T follicular helper cell (primary cell): ENCODE measurements around the gene MYO1D.
"Not testable (repeated sequence)": the region's sequence is repeated elsewhere in the genome, so short reads cannot be mapped to it uniquely, and the experiment has no call there.

ENCODE experiments used
- DNase-seq: peaks from one replicate; pipeline ENCODE4 v3.0.0-alpha.2; 2020; ENCODE audit warnings: low read depth
- total RNA-seq, 2 experiments: gene quantifications; one replicate each; lab custom pipeline; 2026; lab: John Stamatoyannopoulos, UW

The MYO1D gene
- total RNA-seq: 29.0 to 44.6 reads per million in 2 experiments

DNA sequence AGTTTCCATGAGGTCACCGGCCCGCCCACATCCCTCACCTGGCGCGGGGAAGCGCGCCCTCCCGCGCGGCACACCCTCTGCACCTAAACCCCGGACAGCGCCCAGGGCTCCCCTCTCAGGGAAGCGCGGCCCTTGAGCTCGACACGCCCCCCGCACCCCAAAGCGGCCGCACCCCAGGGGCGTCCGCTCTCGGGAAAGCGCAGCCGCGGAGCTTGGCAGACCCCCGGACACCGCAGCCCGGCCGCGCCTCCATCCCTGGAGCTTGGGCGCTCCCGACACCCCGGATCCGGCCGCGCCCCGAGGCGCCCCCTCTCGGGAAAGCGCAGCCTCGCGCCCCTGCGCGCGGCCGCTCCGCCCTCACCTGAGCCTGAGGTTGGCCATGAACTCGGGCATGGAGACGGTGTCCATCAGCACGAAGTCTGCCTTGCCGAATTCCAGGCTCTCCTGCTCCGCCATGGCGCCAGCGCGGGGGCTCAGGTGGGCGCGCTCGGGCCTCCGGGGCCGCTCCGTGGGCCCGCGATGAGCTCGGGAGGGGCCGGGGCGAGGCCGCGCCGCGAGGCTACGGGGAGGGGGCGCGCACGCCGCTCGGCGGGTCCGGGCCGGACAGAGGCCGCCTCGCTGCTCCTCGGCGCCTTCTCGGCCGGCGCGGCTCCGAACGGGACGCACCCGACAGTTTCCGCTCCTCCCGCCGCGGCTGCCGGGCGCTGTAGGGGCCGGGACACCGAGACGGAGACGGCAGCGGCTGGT lies at the start of gene MYO1D:
Gene MYO1D, minus strand, starts transcription at position 708 of the 747 bp plus-strand sequence. Its CDS starts 252 bp downstream, at position 456.
- DNase-seq: peak; percentile 59

DNA sequence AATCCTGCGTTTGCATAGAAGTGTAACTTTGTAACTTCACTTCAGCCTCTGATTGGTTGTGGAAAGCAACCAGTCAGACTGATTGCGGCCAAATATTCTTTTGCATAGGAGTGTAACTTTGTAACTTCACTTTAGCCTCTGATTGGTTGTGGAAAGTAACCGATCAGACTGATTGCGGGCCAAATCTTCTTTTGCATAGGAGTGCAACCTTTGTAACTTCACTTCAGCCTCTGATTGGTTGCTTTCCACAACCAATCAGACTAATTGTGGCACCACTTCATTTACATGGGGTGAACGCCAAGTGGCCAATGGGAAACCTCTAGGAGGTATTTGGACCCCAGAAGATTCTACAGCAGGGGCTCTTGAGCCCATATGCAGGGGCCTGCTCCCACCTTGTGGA lies 49.3 kb upstream of the MYO1D start:
- no peak for DNase-seq

DNA sequence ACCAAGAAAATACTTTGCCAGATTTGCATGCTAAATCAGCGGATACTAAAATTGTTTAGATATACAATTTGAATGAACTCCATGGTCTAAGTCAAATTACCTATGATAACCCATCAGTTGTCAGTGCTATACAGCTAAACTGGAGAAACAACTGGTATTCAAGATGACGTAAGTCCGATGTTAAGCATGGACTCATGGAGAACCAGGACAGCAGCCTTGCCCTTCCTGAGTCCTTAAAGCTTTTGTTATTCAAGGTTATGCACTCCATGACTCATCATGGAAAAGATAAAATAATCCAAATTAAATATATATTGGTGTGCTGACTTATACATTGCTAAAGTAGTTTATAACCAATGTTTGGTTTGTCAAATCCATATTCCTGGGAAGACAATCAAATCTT lies 47.0 kb upstream of the MYO1D start:
- DNase-seq: not testable (repeated sequence)

DNA sequence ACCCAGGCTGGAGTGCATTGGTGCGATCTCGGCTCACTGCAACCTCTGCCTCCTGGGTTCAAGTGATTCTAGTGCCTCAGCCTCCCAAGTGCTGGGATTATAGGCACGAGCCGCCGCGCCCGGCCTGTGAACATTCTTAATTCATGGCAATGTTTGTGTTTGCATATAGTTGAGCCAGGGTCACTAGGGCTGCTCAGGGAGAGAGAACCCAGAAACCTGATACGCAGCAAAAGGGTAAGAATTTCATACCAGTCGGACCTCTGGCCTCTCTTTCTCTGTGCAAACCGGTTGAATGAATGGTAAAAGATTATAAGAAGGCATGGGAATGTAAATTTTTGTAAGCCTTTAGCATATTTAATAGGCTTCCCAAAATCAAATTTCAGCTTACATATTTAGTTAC lies 44.1 kb upstream of the MYO1D start:
- no peak for DNase-seq

DNA sequence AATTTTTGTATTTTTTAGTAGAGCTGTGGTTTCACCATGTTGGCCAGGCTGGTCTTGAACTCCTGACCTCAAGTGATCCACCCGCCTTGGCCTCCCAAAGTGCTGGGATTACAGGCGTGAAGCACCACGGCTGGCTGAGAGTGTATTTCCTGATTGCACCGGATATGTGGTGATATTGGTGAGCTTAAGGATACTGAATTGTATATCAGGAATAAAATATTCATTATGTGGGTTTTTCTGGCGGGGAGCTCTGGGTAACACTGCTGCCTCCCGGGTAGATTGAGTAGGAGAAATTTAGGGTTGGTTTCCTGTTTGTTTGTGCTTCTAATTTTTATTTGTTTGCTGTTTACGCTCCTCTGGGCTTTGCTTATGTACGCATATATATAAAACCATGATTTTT lies 43.4 kb upstream of the MYO1D start:
- no peak for DNase-seq

DNA sequence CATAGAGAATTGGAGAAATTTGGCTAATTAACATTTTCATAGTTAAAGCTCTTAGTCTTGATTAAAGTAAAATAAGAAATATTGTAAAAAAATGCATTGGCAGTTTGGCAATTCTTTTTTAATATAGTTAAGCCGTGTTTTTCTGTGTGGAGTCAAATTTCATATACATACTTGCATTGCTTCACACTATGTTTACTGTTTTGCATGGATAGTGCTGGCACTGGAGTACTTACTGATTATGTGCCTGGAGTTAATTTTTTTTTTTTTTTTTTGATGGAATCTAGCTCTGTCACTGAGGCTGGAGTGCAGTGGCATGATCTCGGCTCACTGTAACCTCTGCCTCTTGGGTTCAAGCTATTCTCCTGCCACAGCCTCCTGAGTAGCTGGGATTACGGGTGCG lies 43.0 kb upstream of the MYO1D start:
- not testable (repeated sequence) for DNase-seq

DNA sequence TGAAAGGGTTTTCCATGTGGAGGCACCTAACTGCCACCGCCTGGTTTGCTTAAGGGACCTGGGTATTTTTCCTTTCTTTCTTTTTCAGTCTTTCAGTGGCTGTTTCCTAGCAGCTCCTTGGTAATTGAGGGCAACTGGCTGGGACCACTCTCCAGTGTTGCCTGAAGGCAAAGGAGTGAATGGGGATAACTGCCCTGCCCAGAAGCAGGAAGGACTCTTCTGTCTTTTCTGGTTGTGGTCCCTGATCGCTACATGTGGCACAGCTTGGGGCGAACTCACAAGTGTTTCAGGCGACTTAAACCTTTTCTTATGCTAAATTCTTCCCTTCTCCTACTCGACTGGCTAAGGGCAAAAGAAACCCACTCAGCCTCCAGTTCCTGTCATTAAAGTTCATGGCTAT lies 40.9 kb upstream of the MYO1D start:
- DNase-seq: no peak

DNA sequence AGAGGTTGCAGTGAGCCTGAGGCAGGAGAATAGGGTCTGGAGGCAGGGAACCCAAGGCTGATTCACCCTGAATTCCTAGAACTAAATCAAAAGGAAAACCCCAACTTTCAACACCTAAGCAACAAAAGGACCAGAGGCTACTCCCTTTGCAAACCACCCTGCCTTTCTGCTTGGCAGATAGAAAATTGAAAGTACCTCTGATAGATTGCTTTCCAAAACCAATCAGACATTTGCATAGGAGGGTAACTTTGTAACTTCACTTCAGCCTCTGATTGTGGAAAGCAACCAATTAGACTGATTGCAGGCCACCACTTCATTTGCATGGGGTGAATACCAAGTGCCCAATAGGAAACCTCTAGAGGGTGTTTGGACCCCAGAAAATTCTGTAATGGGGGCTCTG lies 40.2 kb upstream of the MYO1D start:
- no peak for DNase-seq

DNA sequence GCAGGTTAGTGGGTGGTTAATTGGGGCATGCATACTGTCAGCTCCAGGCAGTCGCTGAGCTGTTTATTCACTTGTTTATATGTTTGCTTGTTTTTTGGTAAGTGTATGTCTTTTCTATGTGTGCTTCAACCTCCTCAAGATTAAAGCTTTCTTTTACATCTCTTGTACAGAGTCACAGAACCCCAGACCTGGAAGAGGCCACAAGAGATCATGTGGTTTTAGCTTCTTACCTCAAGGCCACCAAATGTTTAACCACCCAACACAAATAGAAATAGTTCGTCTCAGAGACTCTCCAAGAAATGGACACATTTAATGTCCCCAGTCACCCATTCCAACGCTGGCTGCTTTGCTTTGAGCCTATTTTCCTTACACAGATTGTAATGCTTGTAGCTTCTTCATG lies 39.2 kb upstream of the MYO1D start:
- no peak for DNase-seq

DNA sequence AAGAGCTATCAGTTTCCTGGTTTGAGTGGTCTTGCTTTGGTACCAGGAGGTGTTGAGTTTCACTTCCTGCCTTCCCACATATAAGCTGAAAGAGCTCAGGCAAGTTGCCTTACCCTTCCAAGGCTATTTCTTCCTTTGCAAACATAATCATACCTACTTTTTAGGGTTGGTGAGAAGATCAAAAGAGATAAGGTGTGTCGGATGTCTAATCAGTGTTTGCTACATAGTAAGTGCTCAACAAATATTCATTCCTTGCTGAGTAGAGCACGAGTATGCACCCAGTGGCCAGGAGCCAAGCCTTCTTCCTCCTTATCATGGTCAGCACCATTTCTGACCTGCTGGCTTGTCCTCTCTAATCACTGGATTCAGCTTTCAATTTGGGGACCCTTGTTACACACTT lies 38.3 kb upstream of the MYO1D start:
- no peak for DNase-seq

DNA sequence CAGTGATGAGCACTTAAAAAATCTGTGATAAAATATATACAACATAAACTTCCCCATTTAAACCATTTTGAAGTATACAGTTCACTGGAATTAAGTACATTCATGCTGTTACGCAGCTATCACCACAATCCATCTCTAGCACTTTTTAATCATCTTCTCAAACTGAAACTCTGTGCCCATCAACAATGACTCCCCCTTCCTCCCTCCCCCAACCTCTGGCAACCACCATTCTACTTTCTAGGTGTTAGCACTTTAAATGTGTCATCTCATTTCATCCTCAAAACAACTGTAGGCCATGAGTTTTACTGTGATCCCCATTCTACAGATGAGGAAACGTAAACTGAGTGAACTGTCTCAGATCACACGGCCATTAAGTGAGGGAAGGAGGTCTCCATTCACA lies 37.3 kb upstream of the MYO1D start:
- DNase-seq: no peak

DNA sequence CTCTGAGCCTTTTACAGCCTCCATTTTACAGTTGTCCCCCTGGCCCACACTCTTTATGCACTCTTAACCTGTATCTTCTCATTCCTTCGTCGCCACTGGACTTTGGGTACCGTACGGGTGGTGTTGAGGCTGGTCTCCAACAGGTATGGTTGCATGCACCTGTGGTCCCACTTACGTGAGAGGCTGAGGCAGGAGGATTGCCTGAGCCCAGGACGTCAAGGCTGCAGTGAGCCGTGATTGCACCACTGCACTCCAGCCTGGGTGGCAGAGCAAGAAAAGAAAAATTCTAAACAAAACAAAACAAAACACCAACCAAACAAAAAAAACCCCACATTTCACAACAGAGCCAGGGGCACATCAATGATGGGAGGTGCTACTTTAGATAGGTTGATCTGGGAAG lies 36.7 kb upstream of the MYO1D start:
- DNase-seq: no peak

DNA sequence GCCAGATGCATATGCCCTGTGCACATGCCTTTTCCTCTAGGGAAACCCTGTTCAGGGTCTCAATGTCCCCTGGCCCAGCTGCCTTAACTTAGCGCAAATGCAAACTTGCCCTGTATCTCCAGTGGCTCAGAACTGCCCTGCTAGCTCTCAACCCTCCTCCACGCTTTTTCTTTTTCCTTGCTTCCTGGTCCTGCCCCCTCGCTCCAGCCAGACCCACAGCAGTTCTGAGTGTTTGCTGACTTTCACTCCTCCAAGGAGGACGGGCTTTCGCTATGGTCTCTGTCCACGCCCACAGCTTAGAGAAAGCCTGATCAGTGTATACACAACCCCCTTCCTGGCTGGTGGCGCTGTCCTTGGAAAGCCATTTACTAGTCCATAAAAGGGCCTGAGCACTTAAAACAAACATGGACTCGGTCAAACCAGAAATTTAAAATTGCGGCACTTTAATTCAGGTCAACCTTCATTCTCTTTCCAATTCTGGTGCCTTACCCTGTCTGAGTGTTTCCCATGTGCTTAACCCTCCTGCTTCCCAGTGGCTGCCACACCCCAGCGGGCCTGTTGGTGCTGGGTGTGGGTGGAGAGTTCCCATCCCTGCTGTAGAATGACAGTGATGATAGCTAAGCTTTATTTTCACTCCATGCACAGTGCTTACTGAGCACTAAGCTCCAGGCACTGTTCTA lies 35.4 kb upstream of the MYO1D start:
- no peak for DNase-seq

DNA sequence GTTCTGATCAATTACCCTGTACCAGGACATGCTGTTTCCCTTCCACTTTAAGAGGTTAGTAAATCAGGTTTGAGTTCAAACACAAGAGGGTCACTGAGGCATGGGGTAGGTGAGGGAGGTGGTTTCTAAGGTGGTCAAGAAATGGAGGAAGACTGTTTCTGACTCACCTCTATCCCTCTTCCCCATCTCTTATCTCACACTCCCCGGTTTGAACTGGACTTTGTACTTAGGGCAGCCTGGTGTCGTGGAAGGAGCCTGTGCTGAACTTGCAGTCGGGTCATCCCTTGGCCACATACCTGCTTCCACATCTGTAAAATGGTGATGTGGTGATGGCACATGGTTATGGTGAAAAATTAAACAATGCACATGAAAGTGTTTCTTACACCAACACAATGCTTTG lies 33.8 kb upstream of the MYO1D start:
- no peak for DNase-seq

DNA sequence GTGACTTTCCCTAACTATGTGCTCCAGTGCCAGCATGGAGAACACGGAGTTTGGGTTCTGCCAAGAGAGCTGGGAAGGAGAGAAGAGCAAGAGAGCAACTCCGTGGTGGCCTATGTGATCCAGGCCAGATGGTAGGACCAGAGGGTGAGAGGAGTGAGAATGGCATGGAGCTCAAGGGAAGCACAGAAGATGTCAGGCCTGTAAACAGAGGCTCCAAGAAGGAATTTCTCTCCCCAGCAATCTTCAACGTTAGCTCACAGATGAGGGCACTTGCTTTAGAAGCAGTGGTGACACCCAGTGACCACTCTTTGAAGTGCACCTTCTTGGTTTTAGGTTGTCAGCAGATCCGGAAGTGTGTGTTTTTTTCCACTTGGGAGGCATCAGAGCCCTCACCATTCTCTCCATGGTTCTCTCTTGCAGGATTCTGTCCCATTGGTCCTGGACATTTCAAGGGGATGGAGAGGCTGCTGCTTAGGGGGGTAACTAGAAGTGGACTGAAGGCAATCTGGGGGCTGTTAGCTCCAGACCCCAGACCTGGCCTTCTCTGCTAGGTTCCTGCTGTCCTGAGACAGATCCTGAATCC lies 33.0 kb upstream of the MYO1D start:
- DNase-seq: peak; percentile 16

DNA sequence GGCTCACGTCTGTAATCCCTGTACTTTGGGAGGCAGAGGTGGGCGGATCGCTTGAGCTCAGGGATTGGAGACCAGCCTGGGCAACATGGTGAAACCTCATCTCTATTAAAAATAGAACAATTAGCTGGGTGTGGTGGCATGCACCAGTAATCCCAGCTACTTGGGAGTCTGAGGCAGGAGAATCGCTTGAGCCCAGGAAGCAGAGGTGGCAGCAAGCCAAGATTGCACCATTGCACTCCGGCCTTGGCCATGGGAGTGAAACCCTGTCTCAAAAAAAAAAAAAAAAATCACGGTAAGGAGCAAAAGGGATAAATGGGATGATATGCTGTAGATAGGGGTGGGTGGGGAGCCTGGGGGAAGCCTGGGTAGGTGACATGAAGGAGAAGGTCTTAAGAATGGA lies 30.7 kb upstream of the MYO1D start:
- DNase-seq: no peak

DNA sequence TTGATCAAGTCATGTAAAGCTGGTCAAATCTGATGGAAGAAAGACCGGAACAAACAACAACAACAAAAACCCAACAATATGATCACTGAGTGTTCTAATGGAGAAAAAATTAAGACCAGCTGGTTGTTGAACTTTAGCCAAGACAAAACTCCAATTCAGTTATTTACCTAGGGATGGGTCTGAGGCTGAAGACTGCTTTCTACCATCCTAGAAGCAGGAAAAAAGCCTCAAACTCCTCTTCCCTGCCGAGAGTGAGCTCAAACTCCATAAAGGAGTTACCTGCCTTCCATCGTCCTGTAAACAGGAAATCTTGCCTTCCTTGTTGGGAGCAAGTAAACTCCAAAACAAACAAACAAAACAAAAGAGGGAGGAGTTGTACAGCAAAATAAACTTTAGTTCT lies 28.0 kb upstream of the MYO1D start:
- DNase-seq: no peak

DNA sequence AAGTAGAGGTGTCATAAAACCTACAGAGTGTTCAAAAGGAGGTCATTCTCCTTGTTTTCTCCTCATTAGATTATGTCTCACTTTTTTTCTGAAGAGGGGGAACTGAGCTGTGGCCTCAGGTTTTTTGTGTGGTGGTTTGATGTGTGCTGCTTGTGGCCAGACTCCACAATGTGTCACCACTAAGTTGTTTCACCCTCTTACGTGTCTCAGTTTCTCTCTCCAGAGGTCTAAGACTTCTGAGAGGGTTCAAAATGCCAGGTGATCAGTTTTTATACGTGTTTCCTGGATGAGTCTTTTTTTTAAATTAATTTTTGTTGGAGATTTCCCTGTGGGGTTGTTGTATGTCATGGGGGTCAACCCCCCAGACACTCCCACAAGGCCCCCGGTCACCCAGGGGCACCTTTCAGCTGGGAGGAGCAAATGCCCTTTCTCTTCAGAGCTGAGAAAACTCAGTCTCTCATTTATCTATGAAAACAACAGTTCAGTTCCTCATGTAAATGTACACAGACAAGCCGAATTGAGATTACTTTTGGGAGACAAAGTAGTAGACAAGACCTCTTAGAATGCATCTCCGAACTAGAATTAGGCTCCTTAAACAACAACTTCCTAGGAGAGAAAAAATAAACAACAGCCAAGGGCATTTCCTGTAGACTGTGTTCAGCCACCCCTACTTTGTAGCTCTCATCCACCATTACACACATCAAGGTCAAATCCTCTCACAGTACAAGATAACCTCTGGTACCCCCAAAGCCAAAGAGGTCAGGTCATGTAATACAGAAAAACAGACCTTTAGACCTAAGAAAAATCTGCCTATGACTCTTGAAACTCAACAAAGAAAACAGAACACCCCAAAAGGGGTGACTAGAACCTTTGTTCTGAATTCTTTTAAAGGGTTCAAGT lies 27.1 kb upstream of the MYO1D start:
- DNase-seq: no peak

DNA sequence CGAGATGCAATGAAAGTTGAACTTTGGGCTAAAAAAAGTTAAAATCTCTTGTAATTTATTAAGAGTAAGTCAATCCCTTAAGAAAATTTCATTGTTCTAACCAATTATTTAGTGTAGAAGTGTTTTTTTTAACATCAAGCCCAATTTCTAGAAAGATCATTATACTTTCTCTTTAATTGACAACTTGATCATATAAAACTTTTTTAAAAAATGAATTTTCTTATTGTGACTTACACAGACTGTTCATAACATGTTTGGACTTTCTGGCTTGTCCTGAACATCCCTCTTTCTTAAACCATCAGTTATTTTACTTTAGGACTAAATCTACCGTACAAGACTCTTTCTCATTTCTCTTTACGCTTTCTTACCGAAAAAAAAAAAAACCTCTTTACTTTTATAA lies 24.8 kb upstream of the MYO1D start:
- DNase-seq: no peak

DNA sequence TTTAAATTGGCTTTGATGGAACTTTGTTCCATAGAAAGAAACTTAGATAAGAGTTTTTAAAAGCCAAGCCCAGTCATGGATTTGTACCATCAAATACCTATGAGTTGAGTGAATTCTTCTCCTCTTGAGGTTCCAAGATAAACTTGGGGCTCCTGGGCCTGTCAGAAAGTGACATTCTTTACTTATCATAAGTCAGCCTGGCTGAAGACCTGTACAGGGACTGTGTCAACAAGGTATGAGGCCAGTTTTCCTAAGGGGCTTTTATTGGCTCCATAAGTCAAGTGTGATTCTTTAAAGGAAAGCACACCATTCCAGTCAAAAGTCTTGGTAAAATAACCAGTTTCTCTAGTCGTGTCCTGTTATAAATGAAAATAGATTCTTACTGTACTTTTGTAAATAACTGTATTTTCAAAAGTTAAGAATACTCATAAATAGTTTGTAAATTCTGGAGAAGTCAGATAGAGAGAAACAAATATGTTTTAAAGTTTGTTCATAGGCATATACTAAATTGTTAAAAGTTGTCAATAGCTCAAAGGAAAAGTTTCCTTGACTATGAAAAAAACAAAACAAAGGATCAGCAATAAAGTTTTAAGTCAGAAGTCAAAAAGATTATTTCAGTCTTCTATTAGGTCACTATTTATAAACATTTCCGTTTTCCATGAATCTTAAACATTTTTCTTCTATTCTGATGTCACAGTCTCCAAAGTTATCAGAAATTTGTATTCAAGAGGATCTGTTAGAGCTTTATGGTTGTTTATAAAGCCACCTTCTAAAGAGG lies 22.5 kb upstream of the MYO1D start:
- no peak for DNase-seq

DNA sequence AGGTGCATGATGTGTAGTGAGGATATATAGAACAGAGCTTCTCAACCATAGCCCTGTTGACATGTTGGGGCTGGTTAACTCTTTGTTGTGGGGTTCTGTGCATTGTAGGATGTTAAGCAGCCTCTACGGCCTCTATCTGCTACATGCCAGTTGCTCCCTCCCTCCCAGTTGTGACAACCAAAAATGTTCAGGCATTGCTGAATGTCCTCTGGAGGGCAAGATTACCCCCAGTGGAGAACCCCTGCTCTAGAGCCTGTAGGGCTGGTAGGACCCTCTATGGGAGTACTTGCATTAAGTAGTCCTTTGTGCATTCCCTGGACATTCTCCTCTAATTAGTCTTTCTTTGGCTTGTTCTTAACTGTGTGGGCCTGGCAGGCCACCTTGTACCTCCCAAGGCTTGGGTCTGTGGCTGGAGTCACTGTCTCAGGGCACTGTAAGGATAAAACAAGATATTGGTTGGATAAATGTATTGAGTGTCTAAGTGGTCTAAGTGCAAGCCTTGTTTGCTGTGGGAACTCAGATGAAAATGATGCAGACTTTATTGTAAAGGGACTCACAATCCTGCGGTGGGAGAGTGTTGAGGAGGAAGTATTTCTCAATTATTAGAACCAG lies 19.8 kb upstream of the MYO1D start:
- no peak for DNase-seq
